CD4-positive, alpha-beta T cell (primary cell): ENCODE measurements around the gene MYT1. TPM values are rescaled to one million over a fixed set of nuclear protein-coding genes. Genes with fewer than 3 reads are reported as not detected.

Source experiments
- ATAC-seq: fragments of 200-7000 bp; cut with Tn5 transposase; one replicate; pipeline ENCODE4 v1.10.0; 2022; ENCODE audit warnings: mild to moderate bottlenecking; ENCODE audit not compliant: poor library complexity
- CTCF ChIA-PET: fragments of 350-600 bp; sonication (Branson Sonifier 250); formaldehyde crosslinking; loops from one replicate; lab custom pipeline; 2021; ENCODE audit warnings: antibody characterized with exemption, inconsistent platforms; lab: Charles Lee
- POLR2A ChIA-PET: fragments of 350-600 bp; sonication (Branson Sonifier 250); formaldehyde crosslinking; loops from one replicate; lab custom pipeline; 2021; ENCODE audit warnings: antibody characterized with exemption, inconsistent platforms; lab: Charles Lee
- DNase-seq, 14 experiments: peaks; one replicate each; pipeline ENCODE4 v3.0.0-alpha.2; 2013 to 2020; ENCODE audit warnings: mixed read lengths in 2 of 14
- H3K27ac ChIP-seq, 2 donors: one replicate each; pipeline versions ENCODE4 v1.5.1 to v1.7.0; 2013; ENCODE audit warnings: low read length in 2 of 2, low read depth in 1 of 2, mild to moderate bottlenecking in 1 of 2
- H3K27me3 ChIP-seq, 2 experiments: 1 replicate in 1 of 2; 2 replicates in 1 of 2; pipeline versions ENCODE4 v1.6.1 to v1.7.0; 2013; ENCODE audit warnings: low read length in 2 of 2, control low read depth in 1 of 2, mild to moderate bottlenecking in 1 of 2, moderate library complexity in 1 of 2; ENCODE audit not compliant: insufficient read depth in 2 of 2, control insufficient read depth in 1 of 2
- H3K36me3 ChIP-seq: one replicate; pipeline ENCODE4 v1.6.1; 2013; ENCODE audit warnings: low read length, control low read depth; ENCODE audit not compliant: insufficient read depth
- H3K4me1 ChIP-seq: one replicate; pipeline ENCODE4 v1.6.1; 2013; ENCODE audit warnings: low read length, control low read depth; ENCODE audit not compliant: insufficient read depth
- H3K4me3 ChIP-seq: one replicate; pipeline ENCODE4 v1.5.1; 2013; ENCODE audit warnings: mild to moderate bottlenecking, low read length, moderate library complexity
- H3K9me3 ChIP-seq, 2 experiments: 1 replicate in 1 of 2; 2 replicates in 1 of 2; pipeline versions ENCODE4 v1.6.1 to v1.7.0; 2013; ENCODE audit warnings: low read length in 2 of 2, mild to moderate bottlenecking in 2 of 2, control low read depth in 1 of 2, moderate library complexity in 1 of 2; ENCODE audit not compliant: control insufficient read depth in 1 of 2, insufficient read depth in 1 of 2
- H3K27ac Mint-ChIP-seq: one replicate; pipeline ENCODE4 v1.8.0; 2020; ENCODE audit warnings: mixed read lengths
- H3K27me3 Mint-ChIP-seq: one replicate; pipeline ENCODE4 v1.8.0; 2021; ENCODE audit warnings: mixed read lengths
- H3K36me3 Mint-ChIP-seq: one replicate; pipeline ENCODE4 v1.8.0; 2021; ENCODE audit warnings: low read depth, mixed read lengths
- H3K4me1 Mint-ChIP-seq: one replicate; pipeline ENCODE4 v1.8.0; 2021; ENCODE audit warnings: low read depth, mixed read lengths
- H3K4me3 Mint-ChIP-seq: one replicate; pipeline ENCODE4 v1.8.0; 2020; ENCODE audit warnings: mild to moderate bottlenecking, mixed read lengths
- H3K9me3 Mint-ChIP-seq: one replicate; pipeline ENCODE4 v1.8.0; 2020; ENCODE audit warnings: mixed read lengths
- CTCF ChIP-seq: fragments of 200-600 bp; IDR thresholded peaks from one replicate; pipeline ENCODE4 v1.8.0; 2022; ENCODE audit warnings: antibody characterized with exemption, mild to moderate bottlenecking
- intact Hi-C, 2 experiments: fragments of 100-400 bp; cut with DNase I in 1 of 2; cut with micrococcal nuclease in 1 of 2; formaldehyde crosslinking; loops; one replicate each; pipeline versions ENCODE4 v1.15.1 to v1.9.0; 2023 to 2025; cut with DNase I, micrococcal nuclease
- total RNA-seq, 174 experiments: library from RNA in 2 of 174; stranded (reverse) in 2 of 174; gene quantifications; one replicate each; pipeline ENCODE4 v1.2.3 and lab custom pipeline; 2021 to 2026

Gene MYT1
- total RNA-seq, 2 experiments from 2014 or later, result 1.0 TPM; not detected in 1

- intact Hi-C loops, result no loop called here
- DNase-seq (no peak), ATAC-seq (no peak)
- Histone ChIP-seq H3K4me3 (no peak overlapping the region), H3K27me3 (peaks cover 3 to 4% of the 10 kb centered on the region in 2 experiments), H3K36me3 (no peaks in the 10 kb centered on the region), H3K4me1 (no peaks in the 10 kb centered on the region), H3K9me3 (peaks cover 4 to 29% of the 10 kb centered on the region in 2 experiments), H3K27ac (no peak overlapping the region)
- peaks cover 9% of the 10 kb centered on the region for H3K27me3 Mint-ChIP-seq
- no peaks in the 10 kb centered on the region for H3K4me1 Mint-ChIP-seq
- H3K4me3 Mint-ChIP-seq, result no peak overlapping the region
- TF ChIP-seq CTCF, result no peak
- CTCF ChIA-PET, result no interaction called here
- POLR2A ChIA-PET, result no interaction called here
- H3K27ac Mint-ChIP-seq, result no peak overlapping the region
- H3K9me3 Mint-ChIP-seq, result peaks cover 4% of the 10 kb centered on the region
- no peaks in the 10 kb centered on the region for H3K36me3 Mint-ChIP-seq
Measured at GRCh38 chr20:64146301-64146935, 17.8 kb upstream of the MYT1 start.

GRCh38 chr20:64146936-64147477, 17.2 kb upstream of the MYT1 start:
- Mint-ChIP-seq H3K9me3 (peaks cover 4% of the 10 kb centered on the region), H3K4me3 (no peak overlapping the region), H3K4me1 (no peaks in the 10 kb centered on the region), H3K27ac (no peak overlapping the region), H3K27me3 (peaks cover 9% of the 10 kb centered on the region), H3K36me3 (no peaks in the 10 kb centered on the region)
- Histone ChIP-seq H3K4me3 (no peak overlapping the region), H3K27me3 (peaks cover 3 to 4% of the 10 kb centered on the region in 2 experiments), H3K36me3 (no peaks in the 10 kb centered on the region), H3K4me1 (no peaks in the 10 kb centered on the region), H3K9me3 (peaks cover 4 to 29% of the 10 kb centered on the region in 2 experiments), H3K27ac (no peak overlapping the region)
- DNase-seq (no peak), ATAC-seq (no peak)
- ChIA-PET POLR2A (no interaction called here), CTCF (no interaction called here)
- intact Hi-C loops, result no loop called here
- no peak for TF ChIP-seq CTCF

GRCh38 chr20:64148581-64148980, 15.7 kb upstream of the MYT1 start:
- DNase-seq (no peak), ATAC-seq (no peak)
- no peak overlapping the region for H3K4me3 ChIP-seq
- H3K9me3 ChIP-seq, result peaks cover 4 to 29% of the 10 kb centered on the region in 2 experiments
- TF ChIP-seq CTCF, result no peak
- Mint-ChIP-seq H3K4me3 (no peak overlapping the region), H3K27me3 (peaks cover 9% of the 10 kb centered on the region), H3K27ac (no peak overlapping the region), H3K4me1 (no peaks in the 10 kb centered on the region), H3K36me3 (no peaks in the 10 kb centered on the region), H3K9me3 (peaks cover 4% of the 10 kb centered on the region)
- H3K27ac ChIP-seq, result no peak overlapping the region
- H3K36me3 ChIP-seq, result no peaks in the 10 kb centered on the region
- intact Hi-C loops, result no loop called here
- CTCF ChIA-PET, result no interaction called here
- peaks cover 3 to 4% of the 10 kb centered on the region in 2 experiments for H3K27me3 ChIP-seq
- POLR2A ChIA-PET, result no interaction called here
- no peaks in the 10 kb centered on the region for H3K4me1 ChIP-seq
